ENCODE measurements around the gene KDM8. TPM values are rescaled to one million over a fixed set of nuclear protein-coding genes. Genes with fewer than 3 reads are reported as not detected.

KDM8 gene
- total RNA-seq, 1 experiment from 2014 or later: 5.1 TPM

GRCh38 chr16:27181019-27181790 is 22.1 kb upstream of the KDM8 start:
- no peaks in the 10 kb centered on the region for H3K9me2 ChIP-seq (ENCODE audit: insufficient read depth)
- no peaks in the 10 kb centered on the region for H3K4me1 ChIP-seq (replicated peaks; ENCODE audit: insufficient read depth)
- H2AFZ ChIP-seq: no peak overlapping the region
- no peak for DNase-seq
- H3K9me3 ChIP-seq (ENCODE audit: insufficient read depth, low read depth): no peaks in the 10 kb centered on the region
- ChIA-PET POLR2A (ENCODE audit: unreplicated experiment) (interaction anchor here (0.6 kb wide), 1 partner anchor 70 kb away, joined by 4 read pairs; no protein-coding TSS in a partner anchor), CTCF (interaction anchor here (0.5 to 1.1 kb wide), 2 partner anchors 185 to 1157 kb away, joined by 3 to 4 read pairs; no protein-coding TSS in a partner anchor)
- H3F3A ChIP-seq (ENCODE audit: insufficient read depth, low read depth): no peaks in the 10 kb centered on the region
- H3K27me3 ChIP-seq (ENCODE audit: insufficient read depth, low read depth): peaks cover 19% of the 10 kb centered on the region; the same call in 1 of the 2 replicates
- no peaks in the 10 kb centered on the region for H4K20me1 ChIP-seq (ENCODE audit: insufficient read depth)
- intact Hi-C loops (cut with micrococcal nuclease; ENCODE audit: unreplicated experiment): no loop called here
- BruUV-seq (replicated peaks): no TSS peak
- no peak overlapping the region for H3K4me3 ChIP-seq
- H3K4me2 ChIP-seq: no peak overlapping the region
- no peaks in the 10 kb centered on the region for H3K36me3 ChIP-seq (ENCODE audit: low read depth)
- H3K27ac ChIP-seq: no peak overlapping the region
- H3K79me2 ChIP-seq (ENCODE audit: low read depth): no peaks in the 10 kb centered on the region
- TF ChIP-seq EZH2 (IDR thresholded peaks at IDR 0.05; ENCODE audit: low read depth): no peak
- TF ChIP-seq CTCF (conservative IDR thresholded peaks at IDR 0.05): peak; percentile 30; the same call in 1 of the 2 replicates

DNA sequence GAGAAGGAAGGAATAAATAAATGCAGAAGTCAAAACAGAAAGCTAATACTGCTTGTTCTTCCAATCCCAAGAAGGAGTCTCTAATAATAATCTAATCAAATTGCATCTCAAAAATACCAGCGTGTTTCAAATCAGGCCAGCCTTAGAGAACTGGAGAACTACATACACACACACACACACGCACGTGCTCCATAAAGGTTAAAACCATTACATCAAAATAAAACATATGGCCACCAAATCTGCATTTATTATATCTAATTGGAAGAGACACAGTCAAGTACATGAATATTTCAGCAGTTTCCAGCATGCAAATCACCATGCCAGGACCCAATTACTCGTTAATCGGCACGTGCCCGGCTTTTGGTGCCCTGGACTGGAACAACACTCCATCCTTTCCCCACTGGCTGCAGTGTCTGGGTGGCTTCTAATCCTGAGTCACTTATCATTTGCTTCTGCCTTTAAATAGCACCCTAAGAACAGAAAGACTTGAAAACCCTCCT is 20.4 kb upstream of the KDM8 start:
- no peaks in the 10 kb centered on the region for H3K9me2 ChIP-seq (ENCODE audit: insufficient read depth)
- DNase-seq: no peak
- POLR2A ChIA-PET (ENCODE audit: unreplicated experiment): no interaction called here
- no peak overlapping the region for H2AFZ ChIP-seq
- H3K9me3 ChIP-seq (ENCODE audit: insufficient read depth, low read depth): no peaks in the 10 kb centered on the region
- H3K79me2 ChIP-seq (ENCODE audit: low read depth): no peaks in the 10 kb centered on the region
- no peaks in the 10 kb centered on the region for H3K4me1 ChIP-seq (replicated peaks; ENCODE audit: insufficient read depth)
- peaks cover 19% of the 10 kb centered on the region; the same call in 1 of the 2 replicates for H3K27me3 ChIP-seq (ENCODE audit: insufficient read depth, low read depth)
- CTCF ChIA-PET: no interaction called here
- H3K4me3 ChIP-seq: no peak overlapping the region
- intact Hi-C loops (cut with micrococcal nuclease; ENCODE audit: unreplicated experiment): no loop called here
- TF ChIP-seq EZH2 (IDR thresholded peaks at IDR 0.05; ENCODE audit: low read depth): no peak
- no peak for TF ChIP-seq CTCF (conservative IDR thresholded peaks at IDR 0.05)
- no peak overlapping the region for H3K27ac ChIP-seq
- no peak overlapping the region for H3K4me2 ChIP-seq
- no peaks in the 10 kb centered on the region for H3K36me3 ChIP-seq (ENCODE audit: low read depth)
- H3F3A ChIP-seq (ENCODE audit: insufficient read depth, low read depth): no peaks in the 10 kb centered on the region
- BruUV-seq (replicated peaks): no TSS peak
- no peaks in the 10 kb centered on the region for H4K20me1 ChIP-seq (ENCODE audit: insufficient read depth)

DNA sequence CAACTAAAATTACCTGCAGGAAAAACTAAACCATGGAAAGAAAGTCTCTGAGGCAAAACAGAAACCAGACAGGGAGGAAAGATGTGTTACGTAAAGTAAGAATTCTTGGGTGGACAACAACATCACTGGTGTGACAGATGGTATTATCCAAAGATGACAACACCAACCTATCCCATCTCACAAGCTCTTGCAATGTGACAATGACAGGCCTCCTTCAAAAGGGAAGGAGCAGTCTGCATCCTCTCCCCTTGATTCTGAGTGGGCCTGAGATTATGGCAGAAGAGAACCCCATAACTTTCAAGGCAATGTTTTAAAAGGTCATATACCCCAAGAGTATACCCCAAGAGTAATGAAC is 17.6 kb upstream of the KDM8 start:
- Histone ChIP-seq H3K27me3 (ENCODE audit: insufficient read depth, low read depth) (peaks cover 36% of the 10 kb centered on the region), H3K9me2 (ENCODE audit: insufficient read depth) (no peaks in the 10 kb centered on the region), H3K4me2 (no peak overlapping the region), H4K20me1 (ENCODE audit: insufficient read depth) (no peaks in the 10 kb centered on the region), H3K36me3 (ENCODE audit: low read depth) (no peaks in the 10 kb centered on the region), H3K4me3 (no peak overlapping the region), H3F3A (ENCODE audit: insufficient read depth, low read depth) (no peaks in the 10 kb centered on the region), H2AFZ (no peak overlapping the region), H3K9me3 (ENCODE audit: insufficient read depth, low read depth) (no peaks in the 10 kb centered on the region), H3K4me1 (replicated peaks; ENCODE audit: insufficient read depth) (no peaks in the 10 kb centered on the region), H3K27ac (no peak overlapping the region), H3K79me2 (ENCODE audit: low read depth) (no peaks in the 10 kb centered on the region)
- no peak for DNase-seq
- POLR2A ChIA-PET (ENCODE audit: unreplicated experiment): no interaction called here
- intact Hi-C loops (cut with micrococcal nuclease; ENCODE audit: unreplicated experiment): no loop called here
- TF ChIP-seq CTCF (conservative IDR thresholded peaks at IDR 0.05) (no peak), EZH2 (IDR thresholded peaks at IDR 0.05; ENCODE audit: low read depth) (no peak)
- BruUV-seq (replicated peaks): no TSS peak
- CTCF ChIA-PET: no interaction called here

Data from PC-9 (cell line).